GM21825 (cell line): ENCODE data around the gene RPS19.
"Not testable (repeated sequence)": the region's sequence is repeated elsewhere in the genome, so short reads cannot be mapped to it uniquely, and the experiment has no call there.

Experiments used
- ATAC-seq: cut with Tn5 transposase; IDR thresholded peaks from one replicate; pipeline ENCODE4 v1.9.1; 2021; ENCODE audit warnings: mild to moderate bottlenecking, moderate library complexity; ENCODE audit not compliant: unreplicated experiment

Gene RPS19

GRCh38 chr19:41859213-41859617 is 840 bp upstream of the RPS19 start:
- ATAC-seq, result no peak

- ATAC-seq, result no peak
These were observed 512 bp downstream of the RPS19 start for GRCh38 chr19:41860419-41861115.

GRCh38 chr19:41861116-41861768 is 1.2 kb downstream of the RPS19 start:
- ATAC-seq, result no peak

- ATAC-seq, result no peak
These were observed 1.8 kb downstream of the RPS19 start for GRCh38 chr19:41861846-41862245.

GRCh38 chr19:41862445-41862986 is 2.5 kb downstream of the RPS19 start:
- no peak for ATAC-seq

GRCh38 chr19:41863209-41863931 is 3.3 kb downstream of the RPS19 start:
- ATAC-seq, result no peak

GRCh38 chr19:41864374-41864773 is 4.3 kb downstream of the RPS19 start:
- no peak for ATAC-seq

GRCh38 chr19:41866284-41866683 is 6.2 kb downstream of the RPS19 start:
- ATAC-seq, result no peak

GRCh38 chr19:41868120-41868988 is 8.3 kb downstream of the RPS19 start:
- ATAC-seq, result no peak

GRCh38 chr19:41868989-41869300 is 8.9 kb downstream of the RPS19 start:
- ATAC-seq, result no peak

- ATAC-seq, result no peak
These were observed 9.4 kb downstream of the RPS19 start for GRCh38 chr19:41869374-41869955.

- no peak for ATAC-seq
These were observed 10.4 kb downstream of the RPS19 start for GRCh38 chr19:41870401-41870873.

GRCh38 chr19:41871573-41872383 is 11.7 kb downstream of the RPS19 start:
- peak; percentile 52 for ATAC-seq

GRCh38 chr19:41872384-41872774 is 12.3 kb downstream of the RPS19 start:
- ATAC-seq, result no peak

GRCh38 chr19:41872775-41873647 is 13.0 kb downstream of the RPS19 start:
- ATAC-seq, result no peak

GRCh38 chr19:41875973-41876372 is 15.9 kb downstream of the RPS19 start:
- ATAC-seq, result not testable (repeated sequence)

GRCh38 chr19:41876847-41877832 is 17.1 kb downstream of the RPS19 start, which contains the start of gene CD79A:
TSS of gene CD79A (plus strand) at chr19:41877279. CDS start at chr19:41877305, 26 bp downstream.
- peak; percentile 58 for ATAC-seq
